ENCODE data around the gene NME1.

NME1 gene

DNA sequence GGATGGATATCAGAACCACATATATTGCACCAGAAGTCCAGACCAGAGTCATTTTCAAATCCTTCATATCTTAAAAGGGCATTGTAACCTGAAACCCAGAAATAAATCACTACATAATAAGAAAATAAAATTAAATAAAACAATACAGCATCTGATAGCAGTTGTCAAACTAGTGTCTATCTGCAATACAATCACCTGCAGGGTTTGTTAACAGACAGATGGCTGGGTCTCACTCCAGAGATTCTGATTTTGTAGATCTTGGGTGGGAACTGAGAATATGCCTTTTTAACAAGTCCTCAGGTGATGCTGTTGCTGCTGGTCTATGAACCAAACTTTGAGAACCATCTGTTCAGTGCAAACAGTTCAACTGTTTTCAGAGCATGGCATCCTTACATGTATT lies 50.5 kb downstream of the NME1 start:
- no peaks in the 10 kb centered on the region for H3K27me3 ChIP-seq
- H3K27ac ChIP-seq, result no peak overlapping the region
- H3K4me3 ChIP-seq (ENCODE audit: low read depth in 1 of 2, low read length in 1 of 2), result no peak overlapping the region
- no peaks in the 10 kb centered on the region for H3K4me1 ChIP-seq (ENCODE audit: control insufficient read depth in 1 of 2, insufficient read depth in 1 of 2, low read depth in 1 of 2, low read length in 1 of 2)
- no peak for TF ChIP-seq CTCF (IDR thresholded peaks at IDR 0.05)
- no peaks in the 10 kb centered on the region for H3K9me3 ChIP-seq
- H3K36me3 ChIP-seq, result peaks cover 94% of the 10 kb centered on the region

Measured in neutrophil (primary cell).